GM23338 (cell line): ENCODE data around the gene OR10P1.

ENCODE experiments used
- CREB1 ChIP-seq: fragments of 250-450 bp; sonication (Bioruptor Pico); IDR thresholded peaks from 2 replicates; pipeline ENCODE4 v1.5.0; 2020; ENCODE audit warnings: low read depth, mild to moderate bottlenecking, moderate library complexity
- EZH2 ChIP-seq: fragments of 200-600 bp; sonication (generic); IDR thresholded peaks from one replicate; pipeline ENCODE4 v1.8.0; 2017; ENCODE audit warnings: antibody characterized with exemption, mild to moderate bottlenecking, low read depth; ENCODE audit not compliant: unreplicated experiment
- EZH2phosphoT487 ChIP-seq: fragments of 200-600 bp; sonication (generic); IDR thresholded peaks from one replicate; pipeline ENCODE4 v1.8.1; 2018; ENCODE audit warnings: antibody characterized with exemption; ENCODE audit not compliant: unreplicated experiment
- JUNB ChIP-seq: IDR thresholded peaks from one replicate; pipeline ENCODE4 v1.6.1; 2016; ENCODE audit warnings: antibody characterized with exemption; ENCODE audit not compliant: unreplicated experiment
- POLR2AphosphoS5 ChIP-seq: IDR thresholded peaks from 2 replicates; pipeline ENCODE4 v1.6.1; 2016; ENCODE audit warnings: antibody characterized with exemption, low read depth
- ZNF114 ChIP-seq: fragments of 250-450 bp; sonication (Bioruptor Pico); IDR thresholded peaks from 2 replicates; pipeline ENCODE4 v1.5.0; 2020; ENCODE audit warnings: mild to moderate bottlenecking, moderate library complexity
- ZNF331 ChIP-seq: fragments of 250-450 bp; sonication (Bioruptor Pico); IDR thresholded peaks from 2 replicates; pipeline ENCODE4 v1.5.0; 2020; ENCODE audit warnings: low read depth, mild to moderate bottlenecking, moderate library complexity
- TF ChIP-seq, protein P1 (sequence below), 2 experiments: fragments of 200-600 bp in 1 of 2; sonication (generic) in 1 of 2; conservative IDR thresholded peaks; 2 replicates each; pipeline versions ENCODE4 v1.5.1 to v1.6.1; 2016 to 2017; ENCODE audit warnings: antibody characterized with exemption in 2 of 2, low read depth in 2 of 2, mild to moderate bottlenecking in 2 of 2, moderate library complexity in 1 of 2
- TF ChIP-seq, protein P2 (sequence below): IDR thresholded peaks from one replicate; pipeline ENCODE4 v1.6.1; 2018; ENCODE audit warnings: antibody characterized with exemption; ENCODE audit not compliant: unreplicated experiment
- TF ChIP-seq, protein P3 (sequence below): fragments of 250-450 bp; sonication (Bioruptor Pico); IDR thresholded peaks from 2 replicates; pipeline ENCODE4 v1.5.0; 2020; ENCODE audit warnings: mild to moderate bottlenecking, moderate library complexity
- TF ChIP-seq, protein P4 (sequence below): IDR thresholded peaks from 2 replicates; pipeline ENCODE4 v1.6.1; 2016; ENCODE audit warnings: antibody characterized with exemption

DNA sequence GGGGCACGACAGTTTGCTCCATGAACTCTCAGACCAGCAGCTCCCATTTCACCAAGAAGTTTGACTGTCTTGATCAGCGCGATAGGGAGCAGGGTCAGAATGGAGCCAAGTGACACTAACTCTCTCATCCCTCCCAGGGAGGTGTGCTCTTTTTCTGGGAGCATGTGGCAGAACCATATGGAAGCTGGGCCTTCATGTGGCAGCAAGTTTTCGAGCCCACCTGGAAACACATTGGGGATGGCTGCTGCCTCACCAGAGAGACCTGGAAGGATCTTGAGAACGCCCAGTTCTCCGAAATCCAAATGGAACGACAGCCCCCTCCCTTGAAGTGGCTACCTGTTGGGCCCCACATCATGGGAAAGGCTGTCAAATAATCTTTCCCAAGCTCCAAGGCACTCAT, 47.0 kb downstream of the OR10P1 start:
- TF ChIP-seq, protein P1, sequence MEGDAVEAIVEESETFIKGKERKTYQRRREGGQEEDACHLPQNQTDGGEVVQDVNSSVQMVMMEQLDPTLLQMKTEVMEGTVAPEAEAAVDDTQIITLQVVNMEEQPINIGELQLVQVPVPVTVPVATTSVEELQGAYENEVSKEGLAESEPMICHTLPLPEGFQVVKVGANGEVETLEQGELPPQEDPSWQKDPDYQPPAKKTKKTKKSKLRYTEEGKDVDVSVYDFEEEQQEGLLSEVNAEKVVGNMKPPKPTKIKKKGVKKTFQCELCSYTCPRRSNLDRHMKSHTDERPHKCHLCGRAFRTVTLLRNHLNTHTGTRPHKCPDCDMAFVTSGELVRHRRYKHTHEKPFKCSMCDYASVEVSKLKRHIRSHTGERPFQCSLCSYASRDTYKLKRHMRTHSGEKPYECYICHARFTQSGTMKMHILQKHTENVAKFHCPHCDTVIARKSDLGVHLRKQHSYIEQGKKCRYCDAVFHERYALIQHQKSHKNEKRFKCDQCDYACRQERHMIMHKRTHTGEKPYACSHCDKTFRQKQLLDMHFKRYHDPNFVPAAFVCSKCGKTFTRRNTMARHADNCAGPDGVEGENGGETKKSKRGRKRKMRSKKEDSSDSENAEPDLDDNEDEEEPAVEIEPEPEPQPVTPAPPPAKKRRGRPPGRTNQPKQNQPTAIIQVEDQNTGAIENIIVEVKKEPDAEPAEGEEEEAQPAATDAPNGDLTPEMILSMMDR (conservative IDR thresholded peaks at IDR 0.05; ENCODE audit: low read depth in 2 of 2): no peak
- no peak for TF ChIP-seq EZH2
- TF ChIP-seq POLR2AphosphoS5: no peak
- TF ChIP-seq ZNF114 (CRISPR knock-in tag): no peak
- TF ChIP-seq, protein P2, sequence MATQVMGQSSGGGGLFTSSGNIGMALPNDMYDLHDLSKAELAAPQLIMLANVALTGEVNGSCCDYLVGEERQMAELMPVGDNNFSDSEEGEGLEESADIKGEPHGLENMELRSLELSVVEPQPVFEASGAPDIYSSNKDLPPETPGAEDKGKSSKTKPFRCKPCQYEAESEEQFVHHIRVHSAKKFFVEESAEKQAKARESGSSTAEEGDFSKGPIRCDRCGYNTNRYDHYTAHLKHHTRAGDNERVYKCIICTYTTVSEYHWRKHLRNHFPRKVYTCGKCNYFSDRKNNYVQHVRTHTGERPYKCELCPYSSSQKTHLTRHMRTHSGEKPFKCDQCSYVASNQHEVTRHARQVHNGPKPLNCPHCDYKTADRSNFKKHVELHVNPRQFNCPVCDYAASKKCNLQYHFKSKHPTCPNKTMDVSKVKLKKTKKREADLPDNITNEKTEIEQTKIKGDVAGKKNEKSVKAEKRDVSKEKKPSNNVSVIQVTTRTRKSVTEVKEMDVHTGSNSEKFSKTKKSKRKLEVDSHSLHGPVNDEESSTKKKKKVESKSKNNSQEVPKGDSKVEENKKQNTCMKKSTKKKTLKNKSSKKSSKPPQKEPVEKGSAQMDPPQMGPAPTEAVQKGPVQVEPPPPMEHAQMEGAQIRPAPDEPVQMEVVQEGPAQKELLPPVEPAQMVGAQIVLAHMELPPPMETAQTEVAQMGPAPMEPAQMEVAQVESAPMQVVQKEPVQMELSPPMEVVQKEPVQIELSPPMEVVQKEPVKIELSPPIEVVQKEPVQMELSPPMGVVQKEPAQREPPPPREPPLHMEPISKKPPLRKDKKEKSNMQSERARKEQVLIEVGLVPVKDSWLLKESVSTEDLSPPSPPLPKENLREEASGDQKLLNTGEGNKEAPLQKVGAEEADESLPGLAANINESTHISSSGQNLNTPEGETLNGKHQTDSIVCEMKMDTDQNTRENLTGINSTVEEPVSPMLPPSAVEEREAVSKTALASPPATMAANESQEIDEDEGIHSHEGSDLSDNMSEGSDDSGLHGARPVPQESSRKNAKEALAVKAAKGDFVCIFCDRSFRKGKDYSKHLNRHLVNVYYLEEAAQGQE: no peak
- TF ChIP-seq, protein P3, sequence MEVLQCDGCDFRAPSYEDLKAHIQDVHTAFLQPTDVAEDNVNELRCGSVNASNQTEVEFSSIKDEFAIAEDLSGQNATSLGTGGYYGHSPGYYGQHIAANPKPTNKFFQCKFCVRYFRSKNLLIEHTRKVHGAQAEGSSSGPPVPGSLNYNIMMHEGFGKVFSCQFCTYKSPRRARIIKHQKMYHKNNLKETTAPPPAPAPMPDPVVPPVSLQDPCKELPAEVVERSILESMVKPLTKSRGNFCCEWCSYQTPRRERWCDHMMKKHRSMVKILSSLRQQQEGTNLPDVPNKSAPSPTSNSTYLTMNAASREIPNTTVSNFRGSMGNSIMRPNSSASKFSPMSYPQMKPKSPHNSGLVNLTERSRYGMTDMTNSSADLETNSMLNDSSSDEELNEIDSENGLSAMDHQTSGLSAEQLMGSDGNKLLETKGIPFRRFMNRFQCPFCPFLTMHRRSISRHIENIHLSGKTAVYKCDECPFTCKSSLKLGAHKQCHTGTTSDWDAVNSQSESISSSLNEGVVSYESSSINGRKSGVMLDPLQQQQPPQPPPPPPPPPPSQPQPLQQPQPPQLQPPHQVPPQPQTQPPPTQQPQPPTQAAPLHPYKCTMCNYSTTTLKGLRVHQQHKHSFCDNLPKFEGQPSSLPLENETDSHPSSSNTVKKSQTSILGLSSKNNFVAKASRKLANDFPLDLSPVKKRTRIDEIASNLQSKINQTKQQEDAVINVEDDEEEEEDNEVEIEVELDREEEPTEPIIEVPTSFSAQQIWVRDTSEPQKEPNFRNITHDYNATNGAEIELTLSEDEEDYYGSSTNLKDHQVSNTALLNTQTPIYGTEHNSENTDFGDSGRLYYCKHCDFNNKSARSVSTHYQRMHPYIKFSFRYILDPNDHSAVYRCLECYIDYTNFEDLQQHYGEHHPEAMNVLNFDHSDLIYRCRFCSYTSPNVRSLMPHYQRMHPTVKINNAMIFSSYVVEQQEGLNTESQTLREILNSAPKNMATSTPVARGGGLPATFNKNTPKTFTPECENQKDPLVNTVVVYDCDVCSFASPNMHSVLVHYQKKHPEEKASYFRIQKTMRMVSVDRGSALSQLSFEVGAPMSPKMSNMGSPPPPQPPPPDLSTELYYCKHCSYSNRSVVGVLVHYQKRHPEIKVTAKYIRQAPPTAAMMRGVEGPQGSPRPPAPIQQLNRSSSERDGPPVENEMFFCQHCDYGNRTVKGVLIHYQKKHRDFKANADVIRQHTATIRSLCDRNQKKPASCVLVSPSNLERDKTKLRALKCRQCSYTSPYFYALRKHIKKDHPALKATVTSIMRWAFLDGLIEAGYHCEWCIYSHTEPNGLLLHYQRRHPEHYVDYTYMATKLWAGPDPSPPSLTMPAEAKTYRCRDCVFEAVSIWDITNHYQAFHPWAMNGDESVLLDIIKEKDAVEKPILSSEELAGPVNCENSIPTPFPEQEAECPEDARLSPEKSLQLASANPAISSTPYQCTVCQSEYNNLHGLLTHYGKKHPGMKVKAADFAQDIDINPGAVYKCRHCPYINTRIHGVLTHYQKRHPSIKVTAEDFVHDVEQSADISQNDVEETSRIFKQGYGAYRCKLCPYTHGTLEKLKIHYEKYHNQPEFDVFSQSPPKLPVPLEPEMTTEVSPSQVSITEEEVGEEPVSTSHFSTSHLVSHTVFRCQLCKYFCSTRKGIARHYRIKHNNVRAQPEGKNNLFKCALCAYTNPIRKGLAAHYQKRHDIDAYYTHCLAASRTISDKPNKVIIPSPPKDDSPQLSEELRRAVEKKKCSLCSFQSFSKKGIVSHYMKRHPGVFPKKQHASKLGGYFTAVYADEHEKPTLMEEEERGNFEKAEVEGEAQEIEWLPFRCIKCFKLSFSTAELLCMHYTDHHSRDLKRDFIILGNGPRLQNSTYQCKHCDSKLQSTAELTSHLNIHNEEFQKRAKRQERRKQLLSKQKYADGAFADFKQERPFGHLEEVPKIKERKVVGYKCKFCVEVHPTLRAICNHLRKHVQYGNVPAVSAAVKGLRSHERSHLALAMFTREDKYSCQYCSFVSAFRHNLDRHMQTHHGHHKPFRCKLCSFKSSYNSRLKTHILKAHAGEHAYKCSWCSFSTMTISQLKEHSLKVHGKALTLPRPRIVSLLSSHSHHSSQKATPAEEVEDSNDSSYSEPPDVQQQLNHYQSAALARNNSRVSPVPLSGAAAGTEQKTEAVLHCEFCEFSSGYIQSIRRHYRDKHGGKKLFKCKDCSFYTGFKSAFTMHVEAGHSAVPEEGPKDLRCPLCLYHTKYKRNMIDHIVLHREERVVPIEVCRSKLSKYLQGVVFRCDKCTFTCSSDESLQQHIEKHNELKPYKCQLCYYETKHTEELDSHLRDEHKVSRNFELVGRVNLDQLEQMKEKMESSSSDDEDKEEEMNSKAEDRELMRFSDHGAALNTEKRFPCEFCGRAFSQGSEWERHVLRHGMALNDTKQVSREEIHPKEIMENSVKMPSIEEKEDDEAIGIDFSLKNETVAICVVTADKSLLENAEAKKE (CRISPR knock-in tag): no peak
- TF ChIP-seq ZNF331: no peak
- TF ChIP-seq CREB1: no peak
- no peak for TF ChIP-seq EZH2phosphoT487
- TF ChIP-seq, protein P4, sequence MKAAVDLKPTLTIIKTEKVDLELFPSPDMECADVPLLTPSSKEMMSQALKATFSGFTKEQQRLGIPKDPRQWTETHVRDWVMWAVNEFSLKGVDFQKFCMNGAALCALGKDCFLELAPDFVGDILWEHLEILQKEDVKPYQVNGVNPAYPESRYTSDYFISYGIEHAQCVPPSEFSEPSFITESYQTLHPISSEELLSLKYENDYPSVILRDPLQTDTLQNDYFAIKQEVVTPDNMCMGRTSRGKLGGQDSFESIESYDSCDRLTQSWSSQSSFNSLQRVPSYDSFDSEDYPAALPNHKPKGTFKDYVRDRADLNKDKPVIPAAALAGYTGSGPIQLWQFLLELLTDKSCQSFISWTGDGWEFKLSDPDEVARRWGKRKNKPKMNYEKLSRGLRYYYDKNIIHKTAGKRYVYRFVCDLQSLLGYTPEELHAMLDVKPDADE: no peak
- TF ChIP-seq JUNB: no peak
